ENCODE measurements around the gene LIN28B.
"Not testable (repeated sequence)": the region's sequence is repeated elsewhere in the genome, so short reads cannot be mapped to it uniquely, and the experiment has no call there.

The LIN28B gene

DNA sequence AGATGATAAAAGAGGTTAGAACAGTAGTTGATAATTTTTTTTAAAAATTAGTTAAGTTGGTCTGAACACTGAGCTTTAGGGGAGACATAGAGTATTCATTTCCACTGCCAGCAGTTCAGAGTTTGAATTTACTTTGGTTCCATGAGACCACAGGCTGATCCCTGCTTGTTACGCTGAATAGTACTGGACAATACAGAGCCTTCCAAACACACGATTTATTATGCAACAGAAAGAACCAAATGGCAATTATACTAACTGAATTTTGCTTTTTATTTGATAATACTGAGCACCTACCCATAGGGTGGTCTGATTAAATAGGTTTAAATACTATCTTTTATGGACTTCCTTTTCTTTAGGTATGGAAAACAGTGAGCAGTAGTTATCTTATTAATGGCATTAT is 111.5 kb downstream of the LIN28B start:
- H3K27me3 ChIP-seq, result peaks cover 6% of the 10 kb centered on the region
- H3K4me3 ChIP-seq (ENCODE audit: low read depth in 1 of 2, low read length in 1 of 2), result no peak overlapping the region
- H3K36me3 ChIP-seq, result no peaks in the 10 kb centered on the region
- no peak for TF ChIP-seq CTCF (IDR thresholded peaks at IDR 0.05)
- no peak overlapping the region for H3K27ac ChIP-seq
- no peaks in the 10 kb centered on the region for H3K9me3 ChIP-seq
- H3K4me1 ChIP-seq (ENCODE audit: control insufficient read depth in 1 of 2, insufficient read depth in 1 of 2, low read depth in 1 of 2, low read length in 1 of 2), result no peaks in the 10 kb centered on the region

DNA sequence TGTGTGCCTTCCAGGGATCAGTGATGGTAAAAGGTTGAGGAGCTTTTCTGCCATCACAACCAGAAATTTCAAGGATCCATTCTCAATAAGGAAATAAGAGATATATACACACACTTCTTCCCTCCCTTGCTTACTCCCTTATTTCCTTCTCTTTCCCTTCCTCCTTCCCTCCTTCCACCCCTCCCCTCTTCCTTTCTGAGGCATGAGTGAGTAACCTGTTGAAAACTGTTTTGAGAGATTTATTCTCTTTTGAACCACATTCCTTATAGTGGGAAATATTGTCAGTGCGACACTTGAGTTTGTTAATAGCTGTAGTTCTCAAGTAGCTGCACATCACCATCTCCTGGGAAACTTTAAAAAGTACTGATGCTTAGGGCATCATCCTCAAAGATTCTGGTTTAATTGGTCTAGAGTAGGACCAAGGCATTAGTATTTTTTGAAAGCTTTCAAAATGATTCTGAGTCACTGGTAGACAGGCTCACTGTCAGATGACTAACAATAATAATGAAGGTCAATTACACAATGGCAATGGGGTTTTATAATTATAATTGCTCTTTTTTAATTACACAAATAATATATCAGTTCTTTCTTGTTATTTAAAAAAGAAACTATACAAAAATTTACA is 113.0 kb downstream of the LIN28B start:
- Histone ChIP-seq H3K27ac (no peak overlapping the region), H3K36me3 (no peaks in the 10 kb centered on the region), H3K4me1 (ENCODE audit: control insufficient read depth in 1 of 2, insufficient read depth in 1 of 2, low read depth in 1 of 2, low read length in 1 of 2) (no peaks in the 10 kb centered on the region), H3K9me3 (no peaks in the 10 kb centered on the region), H3K4me3 (ENCODE audit: low read depth in 1 of 2, low read length in 1 of 2) (no peak overlapping the region), H3K27me3 (peaks cover 6% of the 10 kb centered on the region)
- no peak for TF ChIP-seq CTCF (IDR thresholded peaks at IDR 0.05)

- Histone ChIP-seq H3K27ac (no peak overlapping the region), H3K4me3 (ENCODE audit: low read depth in 1 of 2, low read length in 1 of 2) (no peak overlapping the region), H3K9me3 (no peaks in the 10 kb centered on the region), H3K36me3 (no peaks in the 10 kb centered on the region), H3K4me1 (ENCODE audit: control insufficient read depth in 1 of 2, insufficient read depth in 1 of 2, low read depth in 1 of 2, low read length in 1 of 2) (no peaks in the 10 kb centered on the region), H3K27me3 (peaks cover 7% of the 10 kb centered on the region)
- TF ChIP-seq CTCF (IDR thresholded peaks at IDR 0.05), result no peak
Measured at GRCh38 chr6:105072798-105073199, 115.9 kb downstream of the LIN28B start.

DNA sequence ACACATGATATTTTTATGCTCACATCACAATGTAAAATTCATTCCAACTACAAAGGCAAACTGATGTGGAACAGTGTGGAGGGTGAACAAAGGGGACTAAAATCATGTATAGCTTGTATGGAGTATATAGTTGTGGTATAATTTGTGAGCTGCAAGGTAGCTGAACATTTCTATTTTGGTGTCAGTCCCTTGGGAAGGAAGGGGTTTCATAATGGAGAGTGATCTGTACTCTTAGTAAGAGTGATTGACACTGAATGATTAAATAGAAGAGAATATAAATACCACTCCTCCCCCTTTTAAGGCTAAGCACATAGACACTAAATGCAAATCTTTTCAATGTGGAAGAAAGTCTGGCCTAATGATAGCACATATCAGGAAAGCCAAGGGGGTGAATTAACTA is 118.3 kb downstream of the LIN28B start:
- Histone ChIP-seq H3K27ac (no peak overlapping the region), H3K9me3 (no peaks in the 10 kb centered on the region), H3K36me3 (no peaks in the 10 kb centered on the region), H3K4me3 (ENCODE audit: low read depth in 1 of 2, low read length in 1 of 2) (no peak overlapping the region), H3K27me3 (peaks cover 27% of the 10 kb centered on the region), H3K4me1 (ENCODE audit: control insufficient read depth in 1 of 2, insufficient read depth in 1 of 2, low read depth in 1 of 2, low read length in 1 of 2) (no peaks in the 10 kb centered on the region)
- TF ChIP-seq CTCF (IDR thresholded peaks at IDR 0.05), result no peak

GRCh38 chr6:105076418-105076817 is 119.5 kb downstream of the LIN28B start:
- not testable (repeated sequence) for H3K4me3 ChIP-seq (ENCODE audit: low read depth in 1 of 2, low read length in 1 of 2); H3K4me1 ChIP-seq (ENCODE audit: control insufficient read depth in 1 of 2, insufficient read depth in 1 of 2, low read depth in 1 of 2, low read length in 1 of 2); H3K27ac ChIP-seq; H3K36me3 ChIP-seq; H3K9me3 ChIP-seq
- peaks cover 27% of the 10 kb centered on the region for H3K27me3 ChIP-seq

DNA sequence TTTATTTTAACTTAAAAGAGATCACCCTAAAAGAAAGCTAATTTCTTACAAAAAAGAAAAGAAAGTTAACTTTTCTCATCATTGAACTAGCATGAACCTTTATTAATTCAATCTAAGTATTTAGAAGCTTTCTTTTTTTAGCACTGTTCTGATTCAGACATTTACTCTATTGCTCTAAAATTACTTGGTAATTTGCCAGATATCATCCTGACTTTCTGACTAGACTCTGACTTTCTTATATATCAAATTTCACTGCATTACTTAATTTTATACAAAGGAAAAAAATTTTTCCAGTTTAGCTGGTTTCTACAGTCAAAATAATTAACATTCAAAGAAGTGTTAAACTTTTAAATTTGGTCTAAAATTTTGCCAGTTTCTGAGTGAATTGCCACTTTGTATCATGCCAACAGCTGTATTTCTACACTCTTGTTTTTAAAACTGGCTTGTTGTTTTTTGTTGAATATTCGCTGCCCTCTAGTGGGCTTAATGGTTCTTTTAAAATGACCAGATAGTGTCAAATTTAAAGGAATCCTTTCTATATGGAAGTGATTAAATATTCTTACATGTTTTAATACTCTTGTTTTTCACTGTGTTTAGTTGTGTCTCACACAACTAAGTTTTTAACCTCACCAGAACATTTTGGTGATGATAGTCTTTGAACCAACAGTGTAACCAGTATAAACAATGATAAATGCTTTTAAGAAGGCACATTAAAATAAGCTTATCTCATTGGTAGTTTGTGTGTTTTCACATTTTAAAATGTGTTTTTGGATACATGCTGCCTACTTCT is 120.9 kb downstream of the LIN28B start:
- Histone ChIP-seq H3K9me3 (no peaks in the 10 kb centered on the region), H3K27ac (no peak overlapping the region), H3K27me3 (peaks cover 25% of the 10 kb centered on the region), H3K36me3 (no peaks in the 10 kb centered on the region), H3K4me1 (ENCODE audit: control insufficient read depth in 1 of 2, insufficient read depth in 1 of 2, low read depth in 1 of 2, low read length in 1 of 2) (no peaks in the 10 kb centered on the region), H3K4me3 (ENCODE audit: low read depth in 1 of 2, low read length in 1 of 2) (no peak overlapping the region)
- no peak for TF ChIP-seq CTCF (IDR thresholded peaks at IDR 0.05)

Measured in neutrophil (primary cell).